NCI-H460 (cell line): ENCODE data around the gene ADGRE3. TPM values are rescaled to one million over a fixed set of nuclear protein-coding genes. Genes with fewer than 3 reads are reported as not detected.

ENCODE experiments used
- small RNA-seq, 2 experiments: library from RNA; depleted of rRNA; stranded (forward); fragments of <200 nt; gene quantifications; one replicate each; pipeline ENCODE3, GENCODE V24; 2014
- total RNA-seq: library from RNA; depleted of rRNA; stranded (reverse); fragments of >200 nt; shearing (Covaris generic); gene quantifications from 2 replicates; pipeline ENCODE4 v1.2.3, GENCODE V29; 2014; rRNA removed

The ADGRE3 gene
- total RNA-seq, 1 experiment from 2014 or later = not detected

Small RNAs within 50 kb of the gene (small RNA-seq; reads per million reads assigned to genes)
- gene AC022149.2 (0 reads per million in 2 experiments), gene RN7SL842P (0 reads per million in 2 experiments)

Other genes starting within 250 kb of the ADGRE3 start
- 72.8 and 77.4 TPM in 2 replicates for gene PKN1, start 241.5 kb downstream of the ADGRE3 start, total RNA-seq
- 0.52 and 0.92 TPM in 2 replicates for gene PTGER1, start 199.5 kb downstream of the ADGRE3 start, total RNA-seq
- gene GIPC1, start 178.7 kb downstream of the ADGRE3 start, total RNA-seq = 55.0 and 58.7 TPM in 2 replicates
- gene DNAJB1, start 156.4 kb downstream of the ADGRE3 start, total RNA-seq = 51.5 and 57.1 TPM in 2 replicates
- gene TECR, start 145.2 kb downstream of the ADGRE3 start, total RNA-seq = 53.8 and 59.1 TPM in 2 replicates
- gene NDUFB7, start 102.8 kb downstream of the ADGRE3 start, total RNA-seq = 116 and 139 TPM in 2 replicates
- gene CLEC17A, start 91.8 kb downstream of the ADGRE3 start, total RNA-seq = not detected in 2 replicates
- gene ZNF333, start 15.2 kb upstream of the ADGRE3 start, total RNA-seq = 6.6 and 9.4 TPM in 2 replicates
- 0.43 and 0.45 TPM in 2 replicates for gene ADGRE2, start 103.7 kb upstream of the ADGRE3 start, total RNA-seq
- gene OR7A5, start 160.3 kb upstream of the ADGRE3 start, total RNA-seq = not detected in 2 replicates
- not detected in 2 replicates for gene OR7C1, start 160.3 kb upstream of the ADGRE3 start, total RNA-seq
- gene OR7A10, start 174.1 kb upstream of the ADGRE3 start, total RNA-seq = not detected in 2 replicates
- not detected in 2 replicates for gene OR7A17, start 211.3 kb upstream of the ADGRE3 start, total RNA-seq